HCT116 (cell line): Measurements from ENCODE around the gene SNX20. TPM values are rescaled to one million over a fixed set of nuclear protein-coding genes. Genes with fewer than 3 reads are reported as not detected.

Source experiments
- ATAC-seq: fragments of 200-7000 bp; cut with Tn5 transposase; 2 replicates; pipeline ENCODE4 v1.9.1; 2020; ENCODE audit warnings: mild to moderate bottlenecking, moderate library complexity
- BruUV-seq: library from RNA; stranded (reverse); fragments of 400-500 nt; replicated peaks from 2 replicates; lab custom pipeline; 2021; lab: Mats Ljungman, UMichigan
- CTCF ChIA-PET: fragments of 300-600 bp; sonication (Branson Sonifier 250); formaldehyde crosslinking; loops from one replicate; lab custom pipeline; 2021; ENCODE audit warnings: antibody characterized with exemption; lab: Charles Lee
- POLR2A ChIA-PET: fragments of 300-600, 350-600 bp; sonication (Branson Sonifier 250); formaldehyde crosslinking; loops from one replicate; lab custom pipeline; 2021; ENCODE audit warnings: antibody characterized with exemption; lab: Charles Lee
- RAD21 ChIA-PET, 2 experiments: fragments of 300-600 bp; sonication (Branson Sonifier 250); formaldehyde crosslinking; loops; one replicate each; lab custom pipeline; 2023; ENCODE audit warnings: low total read pairs in 2 of 2; ENCODE audit not compliant: uncharacterized antibody in 2 of 2, unreplicated experiment in 2 of 2, low non-redundant PET in 1 of 2; lab: Charles Lee
- DNase-seq: peaks from one replicate; pipeline ENCODE4 v3.0.0-alpha.2; 2010; ENCODE audit warnings: low read depth, low spot score
- H2AFZ ChIP-seq: fragments of 200-600 bp; shearing (Covaris generic), sonication (generic); 2 replicates; pipeline ENCODE4 v1.6.1; 2017; ENCODE audit warnings: low read depth, mixed run types, mixed read lengths, antibody characterized with exemption, low read length; ENCODE audit not compliant: poor library complexity, severe bottlenecking
- H3K27ac ChIP-seq: 2 replicates; pipeline ENCODE4 v1.5.1; 2012; ENCODE audit warnings: low read depth, low read length
- H3K27me3 ChIP-seq: fragments of 200-600 bp; sonication (generic); 2 replicates; pipeline ENCODE4 v1.6.1; 2016; ENCODE audit warnings: mixed run types, low read length, mixed read lengths; ENCODE audit not compliant: insufficient read depth
- H3K36me3 ChIP-seq, 2 experiments: fragments of 200-500 bp in 1 of 2; fragments of 200-600 bp in 1 of 2; sonication (Bioruptor generic) in 1 of 2; sonication (generic) in 1 of 2; 2 replicates each; pipeline versions ENCODE4 v1.5.1 to v1.6.1; 2014 to 2016; ENCODE audit warnings: low read length in 2 of 2, inconsistent platforms in 1 of 2, mixed read lengths in 1 of 2, mixed run types in 1 of 2; ENCODE audit not compliant: insufficient read depth in 2 of 2, control insufficient read depth in 1 of 2
- H3K4me1 ChIP-seq, 2 experiments: fragments of 200-600 bp in 1 of 2; sonication (generic) in 1 of 2; 2 replicates each; pipeline versions ENCODE4 v1.5.1 to v1.6.1; 2012 to 2017; ENCODE audit warnings: low read length in 2 of 2, inconsistent platforms in 1 of 2, mild to moderate bottlenecking in 1 of 2, mixed read lengths in 1 of 2, mixed run types in 1 of 2, moderate library complexity in 1 of 2; ENCODE audit not compliant: insufficient read depth in 2 of 2, control insufficient read depth in 1 of 2
- H3K4me2 ChIP-seq: fragments of 200-600 bp; sonication (generic); 2 replicates; pipeline ENCODE4 v1.6.1; 2017; ENCODE audit warnings: mixed run types, low read length, mixed read lengths
- H3K4me3 ChIP-seq, 2 experiments: fragments of 200-600 bp in 1 of 2; sonication (generic) in 1 of 2; replicated peaks in 1 of 2; 2 replicates each; pipeline ENCODE4 v1.5.1; 2011 to 2016; ENCODE audit warnings: low read length in 2 of 2, control low read depth in 1 of 2, low read depth in 1 of 2, mild to moderate bottlenecking in 1 of 2, mixed read lengths in 1 of 2, mixed run types in 1 of 2
- H3K79me2 ChIP-seq: fragments of 200-600 bp; sonication (generic); 2 replicates; pipeline ENCODE4 v1.6.1; 2017; ENCODE audit warnings: mild to moderate bottlenecking, mixed run types, low read length, moderate library complexity, mixed read lengths; ENCODE audit not compliant: insufficient read depth
- H3K9ac ChIP-seq: fragments of 200-600 bp; sonication (generic); 2 replicates; pipeline ENCODE4 v1.6.1; 2016; ENCODE audit warnings: low read length, mixed read lengths
- H3K9me2 ChIP-seq: fragments of 200-600 bp; sonication (generic), shearing (Covaris generic); 2 replicates; pipeline ENCODE4 v1.6.1; 2017; ENCODE audit warnings: mixed run types, mild to moderate bottlenecking, moderate library complexity; ENCODE audit not compliant: insufficient read depth
- H3K9me3 ChIP-seq, 2 experiments: fragments of 200-500 bp in 1 of 2; fragments of 200-600 bp in 1 of 2; sonication (Bioruptor generic) in 1 of 2; sonication (generic) in 1 of 2; 2 replicates each; pipeline ENCODE4 v1.6.1; 2014 to 2017; ENCODE audit warnings: low read length in 2 of 2, mixed read lengths in 2 of 2, inconsistent platforms in 1 of 2, low read depth in 1 of 2, mild to moderate bottlenecking in 1 of 2, mixed run types in 1 of 2, moderate library complexity in 1 of 2; ENCODE audit not compliant: control insufficient read depth in 1 of 2, insufficient read depth in 1 of 2
- H4K20me1 ChIP-seq: fragments of 200-600 bp; sonication (generic), shearing (Covaris generic); 2 replicates; pipeline ENCODE4 v1.6.1; 2017; ENCODE audit warnings: mixed run types, mild to moderate bottlenecking, moderate library complexity; ENCODE audit not compliant: insufficient read depth
- ATF3 ChIP-seq: IDR thresholded peaks from 2 replicates; pipeline ENCODE4 v1.6.1; 2012
- FOSL1 ChIP-seq: IDR thresholded peaks from 2 replicates; pipeline ENCODE4 v1.6.1; 2012; ENCODE audit warnings: low read depth
- JUND ChIP-seq: IDR thresholded peaks from 2 replicates; pipeline ENCODE4 v1.6.1; 2012
- POLR2A ChIP-seq: IDR thresholded peaks from 2 replicates; pipeline ENCODE4 v1.7.0; 2011; ENCODE audit warnings: borderline replicate concordance; ENCODE audit not compliant: insufficient read depth, insufficient read length; ENCODE audit errors: extremely low read depth
- RAD21 ChIP-seq: IDR thresholded peaks from 2 replicates; pipeline ENCODE4 v1.6.1; 2012; ENCODE audit warnings: low read depth, mild to moderate bottlenecking
- SP1 ChIP-seq: IDR thresholded peaks from 2 replicates; pipeline ENCODE4 v1.6.1; 2012; ENCODE audit warnings: low read depth
- TCF7L2 ChIP-seq: IDR thresholded peaks from 2 replicates; pipeline ENCODE4 v1.7.0; 2011; ENCODE audit warnings: borderline replicate concordance, inconsistent platforms; ENCODE audit not compliant: insufficient read depth, insufficient read length; ENCODE audit errors: extremely low read depth
- YY1 ChIP-seq: IDR thresholded peaks from 2 replicates; pipeline ENCODE4 v1.6.1; 2011; ENCODE audit warnings: low read length, low read depth, moderate library complexity, mild to moderate bottlenecking; ENCODE audit not compliant: insufficient replicate concordance; ENCODE audit errors: extremely low read depth
- ZNF274 ChIP-seq: fragments of 200-500 bp; sonication (Bioruptor generic); IDR thresholded peaks from 2 replicates; pipeline ENCODE4 v1.6.1; 2014; ENCODE audit warnings: mild to moderate bottlenecking, low read depth, low read length, inconsistent platforms
- intact Hi-C: fragments of 100-400 bp; cut with micrococcal nuclease; formaldehyde crosslinking; loops from 2 replicates; pipeline ENCODE4 v1.10.0; 2022
- total RNA-seq: library from RNA; stranded (reverse); gene quantifications from one replicate; pipeline ENCODE4 v1.2.1, GENCODE V29; 2021; ENCODE audit not compliant: unreplicated experiment
- TF ChIP-seq, protein P1 (sequence below), 3 experiments: fragments of 200-600 bp in 1 of 3; sonication (generic) in 1 of 3; IDR thresholded peaks in 2 of 3; conservative IDR thresholded peaks in 1 of 3; 2 replicates each; pipeline ENCODE4 v1.5.1; 2012 to 2017; ENCODE audit warnings: low read depth in 2 of 3, low read length in 2 of 3, antibody characterized with exemption in 1 of 3, borderline replicate concordance in 1 of 3, control low read depth in 1 of 3, mild to moderate bottlenecking in 1 of 3, mixed read lengths in 1 of 3, mixed run types in 1 of 3, moderate library complexity in 1 of 3; ENCODE audit not compliant: insufficient read depth in 1 of 3
- TF ChIP-seq, protein P2 (sequence below): IDR thresholded peaks from 2 replicates; pipeline ENCODE4 v1.6.1; 2011; ENCODE audit warnings: mild to moderate bottlenecking, low read length, moderate library complexity; ENCODE audit not compliant: insufficient replicate concordance; ENCODE audit errors: extremely low read depth

SNX20 gene
- total RNA-seq, 1 experiment from 2014 or later = 0.07 TPM

GRCh38 chr16:50653633-50654519, 27.2 kb downstream of the SNX20 start:
- POLR2A ChIA-PET = no interaction called here
- intact Hi-C loops = no loop called here
- no peaks in the 10 kb centered on the region for H3K79me2 ChIP-seq
- H3K9me3 ChIP-seq = no peaks in the 10 kb centered on the region
- no peaks in the 10 kb centered on the region for H3K27me3 ChIP-seq
- H3K4me2 ChIP-seq = no peak overlapping the region
- TF ChIP-seq JUND (no peak), YY1 (no peak), POLR2A (no peak), FOSL1 (no peak), RAD21 (no peak), SP1 (no peak), ATF3 (no peak), TCF7L2 (no peak), ZNF274 (no peak)
- TF ChIP-seq, protein P1, sequence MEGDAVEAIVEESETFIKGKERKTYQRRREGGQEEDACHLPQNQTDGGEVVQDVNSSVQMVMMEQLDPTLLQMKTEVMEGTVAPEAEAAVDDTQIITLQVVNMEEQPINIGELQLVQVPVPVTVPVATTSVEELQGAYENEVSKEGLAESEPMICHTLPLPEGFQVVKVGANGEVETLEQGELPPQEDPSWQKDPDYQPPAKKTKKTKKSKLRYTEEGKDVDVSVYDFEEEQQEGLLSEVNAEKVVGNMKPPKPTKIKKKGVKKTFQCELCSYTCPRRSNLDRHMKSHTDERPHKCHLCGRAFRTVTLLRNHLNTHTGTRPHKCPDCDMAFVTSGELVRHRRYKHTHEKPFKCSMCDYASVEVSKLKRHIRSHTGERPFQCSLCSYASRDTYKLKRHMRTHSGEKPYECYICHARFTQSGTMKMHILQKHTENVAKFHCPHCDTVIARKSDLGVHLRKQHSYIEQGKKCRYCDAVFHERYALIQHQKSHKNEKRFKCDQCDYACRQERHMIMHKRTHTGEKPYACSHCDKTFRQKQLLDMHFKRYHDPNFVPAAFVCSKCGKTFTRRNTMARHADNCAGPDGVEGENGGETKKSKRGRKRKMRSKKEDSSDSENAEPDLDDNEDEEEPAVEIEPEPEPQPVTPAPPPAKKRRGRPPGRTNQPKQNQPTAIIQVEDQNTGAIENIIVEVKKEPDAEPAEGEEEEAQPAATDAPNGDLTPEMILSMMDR (IDR thresholded peaks at IDR 0.05 in 2 of 3, conservative IDR thresholded peaks at IDR 0.05 in 1 of 3; ENCODE audit: borderline replicate concordance in 1 of 3, insufficient read depth in 1 of 3, low read depth in 2 of 3, low read length in 2 of 3) = no peak
- TF ChIP-seq, protein P2, sequence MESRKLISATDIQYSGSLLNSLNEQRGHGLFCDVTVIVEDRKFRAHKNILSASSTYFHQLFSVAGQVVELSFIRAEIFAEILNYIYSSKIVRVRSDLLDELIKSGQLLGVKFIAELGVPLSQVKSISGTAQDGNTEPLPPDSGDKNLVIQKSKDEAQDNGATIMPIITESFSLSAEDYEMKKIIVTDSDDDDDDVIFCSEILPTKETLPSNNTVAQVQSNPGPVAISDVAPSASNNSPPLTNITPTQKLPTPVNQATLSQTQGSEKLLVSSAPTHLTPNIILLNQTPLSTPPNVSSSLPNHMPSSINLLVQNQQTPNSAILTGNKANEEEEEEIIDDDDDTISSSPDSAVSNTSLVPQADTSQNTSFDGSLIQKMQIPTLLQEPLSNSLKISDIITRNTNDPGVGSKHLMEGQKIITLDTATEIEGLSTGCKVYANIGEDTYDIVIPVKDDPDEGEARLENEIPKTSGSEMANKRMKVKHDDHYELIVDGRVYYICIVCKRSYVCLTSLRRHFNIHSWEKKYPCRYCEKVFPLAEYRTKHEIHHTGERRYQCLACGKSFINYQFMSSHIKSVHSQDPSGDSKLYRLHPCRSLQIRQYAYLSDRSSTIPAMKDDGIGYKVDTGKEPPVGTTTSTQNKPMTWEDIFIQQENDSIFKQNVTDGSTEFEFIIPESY = no peak
- H4K20me1 ChIP-seq = no peaks in the 10 kb centered on the region
- RAD21 ChIA-PET = no interaction called here
- H3K9ac ChIP-seq = no peak overlapping the region
- H3K36me3 ChIP-seq = no peaks in the 10 kb centered on the region
- CTCF ChIA-PET = interaction anchor here (0.8 kb wide), 1 partner anchor 12 kb away, joined by 5 read pairs; no protein-coding TSS in a partner anchor
- H2AFZ ChIP-seq = no peak overlapping the region
- no peak; the same call in 1 of the 2 replicates for ATAC-seq
- H3K9me2 ChIP-seq = no peaks in the 10 kb centered on the region
- H3K4me3 ChIP-seq = no peak overlapping the region
- DNase-seq = no peak
- no peaks in the 10 kb centered on the region for H3K4me1 ChIP-seq
- H3K27ac ChIP-seq = no peak overlapping the region
- BruUV-seq = no TSS peak
